GM19397 (cell line): ENCODE measurements around the gene TMTC1.

ENCODE experiments used
- ATAC-seq: cut with Tn5 transposase; IDR thresholded peaks from one replicate; pipeline ENCODE4 v1.9.1; 2021; ENCODE audit warnings: mild to moderate bottlenecking, moderate library complexity; ENCODE audit not compliant: unreplicated experiment

Gene TMTC1

GRCh38 chr12:29742646-29743045 is 41.1 kb downstream of the TMTC1 start:
- ATAC-seq: no peak

DNA sequence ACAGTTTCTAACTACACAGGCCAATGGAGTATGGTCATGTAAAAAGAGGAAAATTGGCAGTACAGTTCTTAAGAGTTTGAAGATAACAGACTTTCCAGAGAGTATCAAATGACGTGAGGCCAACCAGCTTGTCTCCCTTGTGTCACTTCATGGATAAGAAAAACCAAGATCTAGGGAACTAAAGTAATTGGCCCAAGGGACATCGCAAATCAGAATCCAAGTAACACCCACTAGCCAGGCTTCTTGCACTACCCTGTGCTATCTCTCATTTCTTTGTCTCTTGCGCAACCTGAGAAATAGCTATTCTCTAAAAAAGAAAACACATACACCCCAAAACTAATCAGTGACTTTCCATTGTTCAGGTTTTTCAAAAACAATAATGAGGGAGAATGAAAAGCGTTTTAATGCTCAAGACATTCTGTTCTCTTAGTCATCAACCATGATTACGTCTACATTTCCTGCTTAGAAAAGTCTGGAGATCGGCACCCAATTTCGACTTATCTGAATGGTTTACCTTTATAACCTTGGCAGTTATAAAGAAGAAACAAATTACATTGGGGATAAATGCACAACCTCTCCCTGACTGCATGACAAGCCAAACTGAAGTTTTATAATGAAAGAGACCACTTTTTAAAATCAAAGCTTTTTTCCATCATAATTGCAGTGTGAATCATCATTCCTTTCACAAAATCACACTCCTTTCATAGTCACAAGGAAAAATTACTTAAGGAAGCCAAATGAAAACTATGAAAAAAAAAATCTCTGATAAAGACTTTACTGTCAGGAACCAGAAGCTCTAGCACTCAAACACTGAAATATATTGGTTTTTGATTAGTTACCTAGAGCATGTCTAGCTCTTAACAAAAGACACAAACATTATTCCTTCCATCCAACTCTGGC is 42.1 kb downstream of the TMTC1 start:
- ATAC-seq: no peak

DNA sequence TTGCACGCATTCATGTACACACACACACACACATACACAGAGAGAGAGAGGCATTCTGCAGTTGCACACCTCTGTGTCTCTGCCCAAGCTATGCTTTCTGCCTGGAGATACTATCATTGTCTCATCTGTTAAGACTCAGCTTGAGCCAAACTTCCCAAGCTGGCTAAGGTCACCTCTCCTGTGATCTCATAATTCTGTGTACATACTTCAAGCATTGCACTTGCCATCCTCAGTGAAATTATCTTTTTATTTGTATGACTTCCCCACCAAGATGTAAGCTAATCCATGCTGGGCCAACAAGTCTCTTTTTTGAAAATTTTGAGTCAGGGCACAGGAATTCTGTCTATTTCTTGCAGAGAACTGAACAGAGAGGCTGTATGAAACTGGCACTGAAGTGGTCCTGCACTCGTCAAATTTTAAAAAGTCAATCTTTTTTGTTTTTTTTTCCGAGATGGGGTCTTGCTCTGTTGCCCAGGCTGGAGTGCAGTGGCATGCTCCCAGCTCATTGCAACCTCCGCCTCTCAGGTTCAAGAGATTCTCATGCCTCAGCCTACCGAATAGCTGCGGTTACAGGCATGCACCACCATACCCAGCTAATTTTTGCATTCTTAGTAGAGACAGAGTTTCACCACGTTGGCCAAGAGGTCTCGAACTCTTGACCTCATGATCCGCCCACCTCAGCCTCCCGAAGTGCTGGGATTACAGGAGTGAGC is 44.3 kb downstream of the TMTC1 start:
- no peak for ATAC-seq

- no peak for ATAC-seq
These were observed 45.4 kb downstream of the TMTC1 start for GRCh38 chr12:29738365-29738764.

GRCh38 chr12:29737644-29738043 is 46.1 kb downstream of the TMTC1 start:
- ATAC-seq: no peak

GRCh38 chr12:29735604-29736003 is 48.1 kb downstream of the TMTC1 start:
- ATAC-seq: no peak

- no peak for ATAC-seq
These were observed 49.0 kb downstream of the TMTC1 start for GRCh38 chr12:29734734-29735133.

GRCh38 chr12:29734305-29734704 is 49.4 kb downstream of the TMTC1 start:
- no peak for ATAC-seq

DNA sequence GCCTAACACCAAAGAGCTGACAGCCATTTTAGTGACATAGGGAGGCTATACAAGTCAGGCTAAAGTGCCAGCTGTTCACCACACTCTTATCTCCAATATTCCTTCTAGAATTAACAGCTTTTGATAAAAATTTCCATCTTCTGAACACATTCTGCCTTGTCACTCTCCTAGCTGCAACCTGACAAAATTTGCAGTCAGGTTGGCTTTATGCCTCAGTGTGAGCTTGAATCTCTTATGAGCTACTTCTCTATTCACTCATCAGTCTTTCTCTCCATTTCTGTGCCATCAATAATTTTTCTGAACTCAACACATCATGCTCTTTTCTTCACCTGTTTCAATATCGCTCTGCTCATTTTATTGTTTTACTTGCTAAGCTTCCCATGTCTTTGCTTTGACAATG is 50.2 kb downstream of the TMTC1 start:
- ATAC-seq: no peak

DNA sequence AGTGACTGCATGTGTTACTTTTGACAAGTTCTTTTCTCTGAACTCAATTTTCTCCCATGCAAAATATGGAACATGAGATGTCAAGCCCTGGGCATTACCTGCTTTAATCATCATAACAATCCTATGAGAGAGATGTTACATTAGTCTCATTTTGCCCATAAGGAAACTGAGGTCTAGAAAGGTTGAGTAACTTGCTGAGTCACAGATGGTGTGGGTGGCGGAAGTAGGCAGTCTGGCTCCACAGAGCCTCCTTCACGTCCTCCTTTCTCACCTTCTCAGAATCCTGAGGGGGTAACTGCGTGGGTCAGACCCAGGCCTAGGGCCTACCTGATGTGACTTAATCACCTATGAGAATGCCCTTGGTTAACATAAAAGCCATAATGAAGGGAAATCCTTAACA is 50.7 kb downstream of the TMTC1 start:
- no peak for ATAC-seq

- ATAC-seq: no peak
These were observed 51.1 kb downstream of the TMTC1 start for GRCh38 chr12:29732593-29732992.

- no peak for ATAC-seq
These were observed 51.6 kb downstream of the TMTC1 start for GRCh38 chr12:29732191-29732590.

DNA sequence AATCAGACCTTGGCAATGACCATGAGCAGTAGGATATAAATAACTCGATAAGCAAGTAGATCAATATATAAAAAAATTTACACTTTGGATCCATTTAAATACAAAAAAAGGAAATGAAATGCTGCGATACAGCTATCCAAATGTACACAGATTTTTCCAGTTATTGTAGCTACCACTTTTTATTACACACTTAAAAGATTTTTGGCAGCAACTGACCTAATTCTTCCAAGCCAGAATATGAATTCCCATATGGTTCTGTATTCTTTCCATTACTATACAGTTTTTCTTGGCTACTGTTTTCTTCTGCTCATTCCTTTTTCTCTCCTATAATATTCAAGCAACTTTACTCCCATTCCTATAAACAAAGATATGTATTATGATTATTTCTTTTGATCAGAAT is 52.2 kb downstream of the TMTC1 start:
- ATAC-seq: no peak

- ATAC-seq: no peak
These were observed 53.3 kb downstream of the TMTC1 start for GRCh38 chr12:29730481-29730880.

GRCh38 chr12:29728030-29728429 is 55.7 kb downstream of the TMTC1 start:
- no peak for ATAC-seq

DNA sequence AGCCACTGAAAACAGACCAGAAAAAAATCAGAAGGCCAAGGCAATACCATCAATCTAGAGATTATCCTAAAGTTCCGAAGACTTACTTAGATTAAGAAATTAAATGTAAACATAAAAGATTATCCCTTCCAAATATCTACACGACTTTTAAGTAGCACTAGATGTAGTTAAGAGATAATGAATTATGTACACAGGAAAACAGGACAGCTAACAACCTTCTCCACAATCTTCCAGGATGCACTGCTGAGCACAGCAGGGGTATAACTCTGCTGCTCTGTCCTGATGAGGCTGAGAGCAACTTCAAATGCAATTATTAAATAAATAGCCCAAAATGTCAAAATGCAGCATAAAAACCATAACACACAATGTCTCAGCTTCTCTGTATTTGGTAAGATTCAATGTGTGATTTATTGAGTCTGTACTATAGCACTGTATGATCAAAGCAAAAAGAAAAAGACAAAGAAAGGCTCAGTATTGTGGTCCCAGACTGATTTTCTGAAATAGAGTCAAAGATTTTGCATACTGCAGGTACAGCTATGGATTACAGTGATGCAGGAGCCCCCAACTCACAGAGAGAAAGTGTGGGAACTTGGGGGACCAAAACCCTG is 56.9 kb downstream of the TMTC1 start:
- ATAC-seq: no peak

DNA sequence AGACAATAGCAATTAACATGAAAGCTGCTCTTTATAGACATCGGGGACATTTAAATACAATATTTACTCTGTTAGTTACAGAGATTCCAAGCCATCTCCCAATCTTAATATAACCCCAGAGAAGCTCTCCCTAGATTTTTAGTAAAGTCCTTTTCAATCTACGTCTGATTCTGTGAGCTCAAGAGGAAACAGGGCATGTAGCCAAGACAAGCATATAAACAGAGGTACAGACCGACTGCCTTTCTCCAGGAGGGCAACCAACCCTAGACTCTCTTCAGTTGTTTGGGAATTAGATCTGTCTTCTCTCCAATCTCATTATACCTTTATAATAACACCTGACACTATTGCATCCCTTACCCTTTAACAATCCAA is 57.4 kb downstream of the TMTC1 start:
- ATAC-seq: no peak

- ATAC-seq: peak; percentile 65
These were observed 58.0 kb downstream of the TMTC1 start for GRCh38 chr12:29725587-29726320.

- no peak for ATAC-seq
These were observed 61.6 kb downstream of the TMTC1 start for GRCh38 chr12:29722164-29722563.

DNA sequence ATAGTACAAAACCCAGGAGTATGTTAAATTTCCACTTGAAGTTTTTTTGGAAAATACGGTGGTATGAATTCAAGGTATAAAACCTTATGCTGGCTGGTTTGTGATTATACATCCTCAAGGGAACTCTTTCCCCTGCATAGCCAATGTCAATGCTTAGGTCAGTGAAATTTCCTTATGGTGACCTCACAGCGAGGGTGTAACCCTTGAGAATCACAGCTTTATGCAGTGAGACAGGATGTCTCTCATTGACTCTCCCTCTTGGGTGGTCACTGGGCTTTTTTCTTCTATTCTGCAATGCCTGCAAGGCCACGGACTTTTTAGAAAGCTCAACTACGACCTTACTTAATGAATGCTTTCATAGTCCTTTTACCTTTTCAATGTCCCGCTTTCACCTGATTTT is 64.4 kb downstream of the TMTC1 start:
- ATAC-seq: no peak

GRCh38 chr12:29717540-29718100 is 66.1 kb downstream of the TMTC1 start:
- no peak for ATAC-seq
